HG03565 (cell line): Measurements from ENCODE around the gene PLCL1.
A peak's percentile ranks its signal among the peaks of the same experiment; 100 is the strongest.

ENCODE experiments used
- ATAC-seq: cut with Tn5 transposase; IDR thresholded peaks from one replicate; pipeline ENCODE4 v1.9.1; 2021; ENCODE audit warnings: mild to moderate bottlenecking, moderate library complexity; ENCODE audit not compliant: unreplicated experiment

PLCL1 gene

GRCh38 chr2:197804049-197804757 is at the start of gene PLCL1:
Gene PLCL1 (plus strand): TSS chr2:197804593.
- ATAC-seq, result peak; percentile 99

- no peak for ATAC-seq
These were observed 45.4 kb upstream of the PLCL1 start for GRCh38 chr2:197759013-197759412.

GRCh38 chr2:197759625-197760292 is 44.6 kb upstream of the PLCL1 start:
- no peak for ATAC-seq

- no peak for ATAC-seq
These were observed 44.1 kb upstream of the PLCL1 start for GRCh38 chr2:197760293-197760657.

GRCh38 chr2:197777823-197778407 is 26.5 kb upstream of the PLCL1 start:
- no peak for ATAC-seq

GRCh38 chr2:197779261-197779660 is 25.1 kb upstream of the PLCL1 start:
- no peak for ATAC-seq

GRCh38 chr2:197782126-197782525 is 22.3 kb upstream of the PLCL1 start:
- ATAC-seq, result no peak

GRCh38 chr2:197784956-197785941 is 19.1 kb upstream of the PLCL1 start, which contains the start of gene BOLL:
Gene BOLL (minus strand): TSS chr2:197785319. CDS start chr2:197781850, 3,469 bp downstream.
- no peak for ATAC-seq

GRCh38 chr2:197786010-197786877 is 18.1 kb upstream of the PLCL1 start:
- no peak for ATAC-seq

- no peak for ATAC-seq
These were observed 10.9 kb upstream of the PLCL1 start for GRCh38 chr2:197793456-197793855.

- no peak for ATAC-seq
These were observed 9.1 kb upstream of the PLCL1 start for GRCh38 chr2:197795277-197795676.

- no peak for ATAC-seq
These were observed 6.2 kb upstream of the PLCL1 start for GRCh38 chr2:197798187-197798586.

GRCh38 chr2:197799068-197799467 is 5.3 kb upstream of the PLCL1 start:
- ATAC-seq, result no peak

GRCh38 chr2:197800091-197800490 is 4.3 kb upstream of the PLCL1 start:
- ATAC-seq, result no peak

- no peak for ATAC-seq
These were observed 3.4 kb upstream of the PLCL1 start for GRCh38 chr2:197801033-197801432.

- ATAC-seq, result peak; percentile 29
These were observed 1.4 kb upstream of the PLCL1 start for GRCh38 chr2:197803033-197803444.

- ATAC-seq, result no peak
These were observed 643 bp downstream of the PLCL1 start for GRCh38 chr2:197804758-197805714.

GRCh38 chr2:197805715-197806633 is 1.6 kb downstream of the PLCL1 start:
- ATAC-seq, result no peak
